ENCODE measurements around the gene TRAIP. TPM values are rescaled to one million over a fixed set of nuclear protein-coding genes. Genes with fewer than 3 reads are reported as not detected.
"Not testable (repeated sequence)": the region's sequence is repeated elsewhere in the genome, so short reads cannot be mapped to it uniquely, and the experiment has no call there.

Gene TRAIP
- total RNA-seq, 1 experiment from 2014 or later: 9.3 TPM

- H3K36me3 ChIP-seq: peaks cover 22% of the 10 kb centered on the region
- DNase-seq (ENCODE audit: low read depth in 1 of 2, low spot score in 2 of 2): peak; percentile 99
- H3K27ac ChIP-seq: peak within 1 kb of the TSS; percentile 57
- no peaks in the 10 kb centered on the region for H3K9me3 ChIP-seq (replicated peaks)
- no peaks in the 10 kb centered on the region for H3K27me3 ChIP-seq (replicated peaks)
- peak within 1 kb of the TSS; percentile 87 for H3K4me3 ChIP-seq
- peaks cover 17% of the 10 kb centered on the region for H3K4me1 ChIP-seq (replicated peaks)
These were observed 69.8 kb downstream of the TRAIP start, which contains the start of gene IP6K1 for GRCh38 chr3:49786357-49787181. Gene IP6K1 (minus strand): TSS chr3:49786542. CDS start chr3:49748040, 38,502 bp downstream.

- Histone ChIP-seq H3K27me3 (replicated peaks) (no peaks in the 10 kb centered on the region), H3K36me3 (peaks cover 28% of the 10 kb centered on the region), H3K4me1 (replicated peaks) (peaks cover 17% of the 10 kb centered on the region), H3K9me3 (replicated peaks) (no peaks in the 10 kb centered on the region), H3K27ac (peak overlapping the region; percentile 57), H3K4me3 (peak overlapping the region; percentile 87)
- DNase-seq (ENCODE audit: low read depth in 1 of 2, low spot score in 2 of 2): peak in 1 of 2 experiments; percentile 3
These were observed 70.6 kb downstream of the TRAIP start for GRCh38 chr3:49785565-49786356.

GRCh38 chr3:49782277-49782676 lies 74.1 kb downstream of the TRAIP start:
- not testable (repeated sequence) for DNase-seq (ENCODE audit: low read depth in 1 of 2, low spot score in 2 of 2); H3K27ac ChIP-seq; H3K4me3 ChIP-seq; H3K27me3 ChIP-seq (replicated peaks); H3K9me3 ChIP-seq (replicated peaks)
- Histone ChIP-seq H3K4me1 (replicated peaks) (peaks cover 17% of the 10 kb centered on the region), H3K36me3 (peaks cover 32% of the 10 kb centered on the region)

GRCh38 chr3:49781415-49782199 lies 74.8 kb downstream of the TRAIP start:
- no peak for DNase-seq (ENCODE audit: low read depth in 1 of 2, low spot score in 2 of 2)
- H3K9me3 ChIP-seq (replicated peaks): no peaks in the 10 kb centered on the region
- no peaks in the 10 kb centered on the region for H3K27me3 ChIP-seq (replicated peaks)
- H3K27ac ChIP-seq: no peak overlapping the region
- H3K4me3 ChIP-seq: no peak overlapping the region
- H3K4me1 ChIP-seq (replicated peaks): peaks cover 12% of the 10 kb centered on the region
- H3K36me3 ChIP-seq: peaks cover 39% of the 10 kb centered on the region

- H3K36me3 ChIP-seq: peaks cover 38% of the 10 kb centered on the region
- not testable (repeated sequence) for H3K9me3 ChIP-seq (replicated peaks); DNase-seq (ENCODE audit: low read depth in 1 of 2, low spot score in 2 of 2); H3K27ac ChIP-seq; H3K27me3 ChIP-seq (replicated peaks); H3K4me3 ChIP-seq
- H3K4me1 ChIP-seq (replicated peaks): peaks cover 12% of the 10 kb centered on the region
These were observed 75.4 kb downstream of the TRAIP start for GRCh38 chr3:49780975-49781365.

GRCh38 chr3:49780080-49780974 lies 76.0 kb downstream of the TRAIP start:
- Histone ChIP-seq H3K27ac (no peak overlapping the region), H3K27me3 (replicated peaks) (no peaks in the 10 kb centered on the region), H3K36me3 (peaks cover 36% of the 10 kb centered on the region), H3K4me3 (no peak overlapping the region), H3K9me3 (replicated peaks) (no peaks in the 10 kb centered on the region), H3K4me1 (replicated peaks) (peaks cover 8% of the 10 kb centered on the region)
- no peak for DNase-seq (ENCODE audit: low read depth in 1 of 2, low spot score in 2 of 2)

GRCh38 chr3:49779358-49780079 lies 76.8 kb downstream of the TRAIP start:
- H3K4me3 ChIP-seq: no peak overlapping the region
- H3K4me1 ChIP-seq (replicated peaks): no peaks in the 10 kb centered on the region; the same call in 1 of the 2 replicates
- H3K9me3 ChIP-seq (replicated peaks): no peaks in the 10 kb centered on the region
- peaks cover 30% of the 10 kb centered on the region for H3K36me3 ChIP-seq
- H3K27me3 ChIP-seq (replicated peaks): no peaks in the 10 kb centered on the region
- no peak for DNase-seq (ENCODE audit: low read depth in 1 of 2, low spot score in 2 of 2)
- no peak overlapping the region for H3K27ac ChIP-seq

Other genes starting within 250 kb of the TRAIP start
- 97.9 and 135 TPM in 2 replicates for gene APEH, start 182.2 kb downstream of the TRAIP start, total RNA-seq (2014; rRNA removed; shearing (Covaris generic))
- gene MST1, start 167.1 kb downstream of the TRAIP start, total RNA-seq (2014; rRNA removed; shearing (Covaris generic)): 0.50 and 1.2 TPM in 2 replicates
- gene RNF123, start 167.0 kb downstream of the TRAIP start, total RNA-seq (2014; rRNA removed; shearing (Covaris generic)): 6.0 and 17.1 TPM in 2 replicates
- 4.0 and 4.3 TPM in 2 replicates for gene AMIGO3, start 136.9 kb downstream of the TRAIP start, total RNA-seq (2014; rRNA removed; shearing (Covaris generic))
- 26.5 and 32.2 TPM in 2 replicates for gene GMPPB, start 132.6 kb downstream of the TRAIP start, total RNA-seq (2014; rRNA removed; shearing (Covaris generic))
- 17.5 and 22.5 TPM in 2 replicates for gene IP6K1, start 70.0 kb downstream of the TRAIP start, total RNA-seq (2014; rRNA removed; shearing (Covaris generic))
- gene CDHR4, start 56.7 kb downstream of the TRAIP start, total RNA-seq (2014; rRNA removed; shearing (Covaris generic)): not detected in 2 replicates
- gene INKA1, start 53.3 kb downstream of the TRAIP start, total RNA-seq (2014; rRNA removed; shearing (Covaris generic)): 0.56 and 1.3 TPM in 2 replicates
- gene UBA7, start 42.6 kb downstream of the TRAIP start, total RNA-seq (2014; rRNA removed; shearing (Covaris generic)): 11.7 and 24.8 TPM in 2 replicates
- gene CAMKV, start 13.3 kb upstream of the TRAIP start, total RNA-seq (2014; rRNA removed; shearing (Covaris generic)): not detected in 2 replicates
- gene MST1R, start 47.3 kb upstream of the TRAIP start, total RNA-seq (2014; rRNA removed; shearing (Covaris generic)): not detected in 2 replicates
- 7.6 and 7.8 TPM in 2 replicates for gene MON1A, start 73.2 kb upstream of the TRAIP start, total RNA-seq (2014; rRNA removed; shearing (Covaris generic))
- gene RBM6, start 83.6 kb upstream of the TRAIP start, total RNA-seq (2014; rRNA removed; shearing (Covaris generic)): 38.8 and 45.9 TPM in 2 replicates
- 65.3 and 84.6 TPM in 2 replicates for gene RBM5, start 232.4 kb upstream of the TRAIP start, total RNA-seq (2014; rRNA removed; shearing (Covaris generic))

Data from SJSA1 (cell line).